PFSK-1 (cell line): Measurements from ENCODE around the gene MTMR11.

Experiments
- FOXP2 ChIP-seq: optimal IDR thresholded peaks from 2 replicates; pipeline ENCODE3; 2011; ENCODE audit warnings: borderline replicate concordance, control low read depth, inconsistent platforms; ENCODE audit not compliant: insufficient read depth; ENCODE audit errors: extremely low read length, extremely low read depth
- POLR2AphosphoS5 ChIP-seq: IDR thresholded peaks from 2 replicates; pipeline ENCODE4 v1.6.1; 2012; ENCODE audit warnings: low read depth, mild to moderate bottlenecking, control low read depth, low read length, moderate library complexity
- SIN3A ChIP-seq: IDR thresholded peaks from 2 replicates; pipeline ENCODE4 v1.6.1; 2012; ENCODE audit warnings: mild to moderate bottlenecking, low read length, moderate library complexity, borderline replicate concordance; ENCODE audit not compliant: insufficient read depth
- TAF1 ChIP-seq: IDR thresholded peaks from 2 replicates; pipeline ENCODE4 v1.6.1; 2012; ENCODE audit warnings: low read length, control low read depth, borderline replicate concordance; ENCODE audit not compliant: insufficient read depth
- TF ChIP-seq, protein P1 (sequence below), 2 experiments: IDR thresholded peaks; 2 replicates each; pipeline versions ENCODE4 v1.6.1 to v1.8.0; 2011 to 2012; ENCODE audit warnings: low read depth in 2 of 2, low read length in 2 of 2, control low read depth in 1 of 2, inconsistent platforms in 1 of 2, mild to moderate bottlenecking in 1 of 2, moderate library complexity in 1 of 2; ENCODE audit not compliant: insufficient read depth in 1 of 2

MTMR11 gene

DNA sequence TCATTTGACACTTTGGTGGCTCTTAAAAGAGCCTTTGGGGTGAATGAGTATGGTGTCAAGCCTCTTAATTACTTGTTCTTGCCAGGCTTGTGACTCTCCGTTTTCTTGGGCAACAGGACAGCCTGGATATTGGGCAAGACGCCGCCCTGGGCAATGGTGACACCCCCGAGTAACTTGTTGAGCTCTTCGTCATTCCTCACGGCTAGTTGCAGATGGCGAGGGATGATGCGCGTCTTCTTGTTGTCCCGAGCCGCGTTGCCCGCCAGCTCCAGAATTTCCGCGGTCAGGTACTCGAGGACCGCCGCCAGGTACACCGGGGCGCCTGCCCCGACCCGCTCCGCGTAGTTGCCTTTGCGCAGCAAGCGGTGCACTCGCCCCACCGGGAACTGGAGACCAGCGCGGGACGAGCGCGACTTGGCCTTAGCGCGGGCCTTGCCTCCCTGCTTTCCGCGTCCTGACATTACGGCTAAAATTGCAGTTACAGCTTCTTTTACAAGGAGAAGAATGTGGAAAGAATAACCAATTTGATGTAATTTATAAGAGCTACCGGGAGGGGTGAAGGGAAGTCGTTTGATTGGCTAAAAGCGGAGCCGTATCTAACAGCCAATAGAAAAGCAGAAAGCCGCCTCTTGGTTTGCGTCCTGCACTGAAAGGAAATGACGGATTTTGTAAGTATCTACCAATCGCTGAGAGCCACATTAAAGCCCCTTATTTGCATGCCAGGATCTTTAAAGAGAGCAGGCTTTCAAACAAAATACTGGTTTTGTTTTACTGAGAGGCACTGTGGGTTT is 49.0 kb downstream of the MTMR11 start:
- peak; percentile 66 for TF ChIP-seq POLR2AphosphoS5
- TF ChIP-seq SIN3A, result no peak
- TF ChIP-seq, protein P1, sequence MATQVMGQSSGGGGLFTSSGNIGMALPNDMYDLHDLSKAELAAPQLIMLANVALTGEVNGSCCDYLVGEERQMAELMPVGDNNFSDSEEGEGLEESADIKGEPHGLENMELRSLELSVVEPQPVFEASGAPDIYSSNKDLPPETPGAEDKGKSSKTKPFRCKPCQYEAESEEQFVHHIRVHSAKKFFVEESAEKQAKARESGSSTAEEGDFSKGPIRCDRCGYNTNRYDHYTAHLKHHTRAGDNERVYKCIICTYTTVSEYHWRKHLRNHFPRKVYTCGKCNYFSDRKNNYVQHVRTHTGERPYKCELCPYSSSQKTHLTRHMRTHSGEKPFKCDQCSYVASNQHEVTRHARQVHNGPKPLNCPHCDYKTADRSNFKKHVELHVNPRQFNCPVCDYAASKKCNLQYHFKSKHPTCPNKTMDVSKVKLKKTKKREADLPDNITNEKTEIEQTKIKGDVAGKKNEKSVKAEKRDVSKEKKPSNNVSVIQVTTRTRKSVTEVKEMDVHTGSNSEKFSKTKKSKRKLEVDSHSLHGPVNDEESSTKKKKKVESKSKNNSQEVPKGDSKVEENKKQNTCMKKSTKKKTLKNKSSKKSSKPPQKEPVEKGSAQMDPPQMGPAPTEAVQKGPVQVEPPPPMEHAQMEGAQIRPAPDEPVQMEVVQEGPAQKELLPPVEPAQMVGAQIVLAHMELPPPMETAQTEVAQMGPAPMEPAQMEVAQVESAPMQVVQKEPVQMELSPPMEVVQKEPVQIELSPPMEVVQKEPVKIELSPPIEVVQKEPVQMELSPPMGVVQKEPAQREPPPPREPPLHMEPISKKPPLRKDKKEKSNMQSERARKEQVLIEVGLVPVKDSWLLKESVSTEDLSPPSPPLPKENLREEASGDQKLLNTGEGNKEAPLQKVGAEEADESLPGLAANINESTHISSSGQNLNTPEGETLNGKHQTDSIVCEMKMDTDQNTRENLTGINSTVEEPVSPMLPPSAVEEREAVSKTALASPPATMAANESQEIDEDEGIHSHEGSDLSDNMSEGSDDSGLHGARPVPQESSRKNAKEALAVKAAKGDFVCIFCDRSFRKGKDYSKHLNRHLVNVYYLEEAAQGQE (IDR thresholded peaks at IDR 0.05; ENCODE audit: insufficient read depth in 1 of 2, low read depth in 2 of 2, low read length in 2 of 2), result no peak
- TF ChIP-seq TAF1, result no peak

DNA sequence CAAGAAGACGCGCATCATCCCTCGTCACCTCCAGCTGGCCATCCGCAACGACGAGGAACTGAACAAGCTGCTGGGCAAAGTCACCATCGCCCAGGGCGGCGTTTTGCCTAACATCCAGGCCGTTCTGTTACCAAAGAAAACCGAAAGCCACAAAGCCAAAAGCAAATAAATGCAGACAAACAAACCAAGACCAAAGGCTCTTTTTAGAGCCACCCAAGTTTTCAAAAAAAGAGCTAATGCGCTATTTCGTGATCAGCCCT is 49.6 kb downstream of the MTMR11 start:
- peak; percentile 58; the same call in 1 of the 2 replicates for TF ChIP-seq POLR2AphosphoS5

DNA sequence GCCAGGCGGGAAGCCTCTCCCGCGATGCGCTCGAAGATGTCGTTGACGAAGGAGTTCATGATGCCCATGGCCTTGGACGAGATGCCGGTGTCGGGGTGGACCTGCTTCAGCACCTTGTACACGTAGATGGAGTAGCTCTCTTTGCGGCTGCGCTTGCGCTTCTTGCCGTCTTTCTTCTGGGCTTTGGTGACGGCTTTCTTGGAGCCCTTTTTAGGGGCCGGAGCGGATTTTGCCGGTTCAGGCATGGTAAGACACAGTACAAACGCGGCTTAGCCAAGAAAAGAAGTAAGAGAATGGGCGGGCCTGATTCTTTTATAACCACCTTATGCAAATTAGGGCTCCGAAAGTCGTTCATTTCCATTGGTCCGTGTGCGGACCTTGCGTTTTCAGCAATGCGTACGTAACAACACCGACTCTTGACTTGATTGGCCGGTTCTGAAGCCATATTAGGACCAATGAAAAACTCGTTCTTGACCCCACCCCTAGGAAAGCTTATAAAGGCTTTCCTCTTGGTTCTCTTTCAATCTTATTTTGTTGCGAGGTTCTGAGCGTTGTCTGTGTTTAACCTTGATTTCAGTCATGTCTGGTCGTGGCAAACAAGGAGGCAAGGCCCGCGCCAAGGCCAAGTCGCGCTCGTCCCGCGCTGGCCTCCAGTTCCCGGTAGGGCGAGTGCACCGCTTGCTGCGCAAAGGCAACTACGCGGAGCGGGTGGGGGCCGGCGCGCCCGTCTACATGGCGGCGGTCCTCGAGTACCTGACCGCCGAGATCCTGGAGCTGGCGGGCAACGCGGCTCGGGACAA is 50.1 kb downstream of the MTMR11 start:
- no peak for TF ChIP-seq FOXP2
- TF ChIP-seq SIN3A, result peak; percentile 70
- peak; percentile 86 for TF ChIP-seq POLR2AphosphoS5
- TF ChIP-seq, protein P1 (IDR thresholded peaks at IDR 0.05; ENCODE audit: insufficient read depth in 1 of 2, low read depth in 2 of 2, low read length in 2 of 2), result peak in 1 of 2 experiments; percentile 27; a peak in 1 of 4 replicates
- TF ChIP-seq TAF1, result peak; percentile 75

GRCh38 chr1:149886121-149886395 is 50.6 kb downstream of the MTMR11 start:
- TF ChIP-seq POLR2AphosphoS5, result peak; percentile 97; the same call in 1 of the 2 replicates

DNA sequence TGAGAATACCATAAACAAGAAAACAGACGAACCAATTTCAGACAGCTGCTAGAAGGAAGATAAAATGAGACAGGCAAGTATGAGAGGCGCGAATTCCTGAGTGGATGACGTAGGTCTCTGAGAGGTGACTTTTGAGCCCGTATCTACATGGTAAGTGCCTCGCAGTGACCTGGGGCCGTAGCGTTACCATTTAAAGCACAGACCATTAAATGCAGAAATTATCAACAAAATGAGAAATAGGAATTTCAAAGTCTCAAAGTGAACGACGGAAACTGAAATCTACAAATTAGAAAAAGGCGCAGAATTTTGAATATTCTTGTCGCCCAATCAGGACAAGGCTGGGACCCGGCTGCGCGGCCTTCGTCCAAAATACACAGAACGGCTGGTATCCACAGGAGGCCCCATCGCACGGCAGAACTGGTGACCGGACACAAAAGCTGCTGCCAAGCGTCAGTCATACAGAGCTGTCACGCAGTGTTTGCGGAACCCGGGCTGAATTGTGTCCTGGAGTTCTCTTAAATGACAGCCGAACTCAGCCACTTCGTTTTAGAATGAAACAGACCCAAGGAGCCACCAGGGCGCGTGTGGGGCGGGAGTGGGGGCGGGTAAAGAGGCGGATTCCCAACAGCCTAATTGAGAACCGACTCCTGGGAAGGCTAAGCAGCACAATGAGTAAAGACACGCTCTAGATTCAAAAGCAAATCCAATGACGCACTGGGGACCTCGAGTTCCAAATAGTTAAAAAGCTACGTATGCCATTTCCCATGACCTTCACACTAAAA is 51.1 kb downstream of the MTMR11 start:
- TF ChIP-seq SIN3A (peak; percentile 86; the same call in 1 of the 2 replicates), FOXP2 (peak; percentile 67), POLR2AphosphoS5 (peak; percentile 82; the same call in 1 of the 2 replicates), TAF1 (no peak; the same call in 1 of the 2 replicates)
- TF ChIP-seq, protein P1 (IDR thresholded peaks at IDR 0.05; ENCODE audit: insufficient read depth in 1 of 2, low read depth in 2 of 2, low read length in 2 of 2), result no peak
